Activated T-helper 1 cell treated with anti-CD3 and anti-CD28 coated beads, Interleukin-12 subunit alpha, Interleukin-12 subunit beta, Interleukin-2, Interleukin-4 antibody, amounts not matched to agents 30 ng/mL and 10 ng/mL and 1 ng/mL, durations not matched to agents 14 hours and 24 hours and 36 hours (primary cell): ENCODE results near the gene FARS2. TPM values are rescaled to one million over a fixed set of nuclear protein-coding genes. Genes with fewer than 3 reads are reported as not detected.
"Not testable (repeated sequence)": the region's sequence is repeated elsewhere in the genome, so short reads cannot be mapped to it uniquely, and the experiment has no call there.

Source experiments
- DNase-seq: peaks from one replicate; pipeline ENCODE4 v3.0.0; 2021; ENCODE audit warnings: low spot score
- H3K27ac Mint-ChIP-seq: one replicate; pipeline ENCODE4 v1.8.0; 2021; ENCODE audit warnings: mild to moderate bottlenecking, mixed read lengths
- H3K27me3 Mint-ChIP-seq: one replicate; pipeline ENCODE4 v1.8.0; 2022; ENCODE audit warnings: mild to moderate bottlenecking, moderate library complexity, mixed read lengths; ENCODE audit not compliant: insufficient read depth
- H3K36me3 Mint-ChIP-seq: one replicate; pipeline ENCODE4 v1.8.0; 2021; ENCODE audit warnings: low read depth, mixed read lengths
- H3K4me1 Mint-ChIP-seq: one replicate; pipeline ENCODE4 v1.8.0; 2021; ENCODE audit warnings: low read depth, mixed read lengths
- H3K4me3 Mint-ChIP-seq: one replicate; pipeline ENCODE4 v1.8.0; 2021; ENCODE audit warnings: mild to moderate bottlenecking, moderate library complexity, mixed read lengths
- H3K9me3 Mint-ChIP-seq: one replicate; pipeline ENCODE4 v1.8.0; 2021; ENCODE audit warnings: mixed read lengths
- intact Hi-C: fragments of 100-400 bp; cut with micrococcal nuclease; formaldehyde crosslinking; loops from one replicate; pipeline ENCODE4 v1.15.1; 2024
- total RNA-seq: library from RNA; stranded (reverse); gene quantifications from 2 replicates; pipeline ENCODE4 v1.2.3, GENCODE V29; 2022

Gene FARS2
- total RNA-seq, 1 donor from 2014 or later: 23.8 TPM

- intact Hi-C loops: no loop called here
- no peaks in the 10 kb centered on the region for H3K9me3 Mint-ChIP-seq
- H3K4me3 Mint-ChIP-seq: no peak overlapping the region
- no peak overlapping the region for H3K27ac Mint-ChIP-seq
- DNase-seq: no peak
- no peaks in the 10 kb centered on the region for H3K36me3 Mint-ChIP-seq
- H3K4me1 Mint-ChIP-seq: no peaks in the 10 kb centered on the region
- H3K27me3 Mint-ChIP-seq: peaks cover 5% of the 10 kb centered on the region
Measured at GRCh38 chr6:5786321-5786968, 525.1 kb downstream of the FARS2 start.

DNA sequence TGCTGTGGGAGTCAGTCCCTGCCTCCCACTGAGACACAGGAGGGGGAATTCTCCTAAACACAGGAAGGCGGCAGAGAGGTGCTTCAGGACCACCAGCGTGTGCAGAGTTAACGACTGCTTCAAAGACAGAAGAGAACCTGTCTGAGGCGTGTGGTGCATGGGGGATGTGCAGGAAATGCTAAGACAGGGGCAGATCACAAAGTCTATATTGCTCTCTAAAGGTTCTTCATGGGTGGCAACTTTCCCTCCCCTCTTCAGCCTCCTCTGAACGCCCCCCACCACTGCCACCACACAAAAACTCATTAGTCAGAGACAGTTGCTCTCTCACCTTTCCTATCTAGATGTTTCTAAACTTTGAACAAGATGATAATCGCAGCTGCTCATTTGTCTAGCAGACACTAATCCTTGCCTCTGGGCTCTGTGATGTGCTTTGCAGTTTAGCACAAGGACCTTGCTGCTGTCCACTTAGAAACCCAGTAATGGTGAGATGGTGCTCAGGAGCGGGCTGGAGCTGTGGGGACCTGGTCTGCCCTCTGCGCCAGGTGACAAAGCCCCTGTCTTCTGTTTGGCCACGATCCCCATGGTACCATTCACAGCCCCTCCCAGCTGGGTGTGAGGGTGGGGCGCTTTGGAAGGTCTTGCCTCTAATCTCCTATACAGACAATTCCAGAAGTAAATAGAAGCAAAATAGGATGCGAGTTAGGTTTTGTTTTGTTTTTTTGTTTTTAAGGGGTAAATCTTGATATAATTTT is 525.8 kb downstream of the FARS2 start:
- H3K36me3 Mint-ChIP-seq: no peaks in the 10 kb centered on the region
- H3K27me3 Mint-ChIP-seq: peaks cover 5% of the 10 kb centered on the region
- H3K27ac Mint-ChIP-seq: no peak overlapping the region
- DNase-seq: no peak
- H3K9me3 Mint-ChIP-seq: no peaks in the 10 kb centered on the region
- intact Hi-C loops: no loop called here
- no peaks in the 10 kb centered on the region for H3K4me1 Mint-ChIP-seq
- H3K4me3 Mint-ChIP-seq: no peak overlapping the region

DNA sequence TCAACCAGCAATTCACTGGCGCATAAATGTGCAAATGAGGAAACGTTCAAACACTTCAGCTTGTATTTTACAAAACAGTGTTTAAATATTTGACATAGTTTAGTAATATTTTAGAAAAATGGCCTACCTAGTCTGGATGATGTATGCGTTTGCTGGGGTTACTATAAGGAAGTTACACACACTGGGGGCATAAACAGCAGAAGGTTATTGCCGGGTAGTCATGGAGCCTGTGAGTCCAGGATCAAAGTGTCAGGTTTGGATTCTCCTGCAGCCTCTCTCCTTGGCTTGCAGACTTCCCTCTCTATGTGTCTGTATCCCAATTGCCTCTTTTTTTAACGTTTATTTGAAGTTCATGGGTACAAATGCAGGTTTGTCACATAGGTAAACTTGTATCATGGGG is 528.1 kb downstream of the FARS2 start:
- H3K9me3 Mint-ChIP-seq, H3K27me3 Mint-ChIP-seq, intact Hi-C loops, H3K4me1 Mint-ChIP-seq, H3K27ac Mint-ChIP-seq, H3K36me3 Mint-ChIP-seq, DNase-seq, H3K4me3 Mint-ChIP-seq: not testable (repeated sequence)

DNA sequence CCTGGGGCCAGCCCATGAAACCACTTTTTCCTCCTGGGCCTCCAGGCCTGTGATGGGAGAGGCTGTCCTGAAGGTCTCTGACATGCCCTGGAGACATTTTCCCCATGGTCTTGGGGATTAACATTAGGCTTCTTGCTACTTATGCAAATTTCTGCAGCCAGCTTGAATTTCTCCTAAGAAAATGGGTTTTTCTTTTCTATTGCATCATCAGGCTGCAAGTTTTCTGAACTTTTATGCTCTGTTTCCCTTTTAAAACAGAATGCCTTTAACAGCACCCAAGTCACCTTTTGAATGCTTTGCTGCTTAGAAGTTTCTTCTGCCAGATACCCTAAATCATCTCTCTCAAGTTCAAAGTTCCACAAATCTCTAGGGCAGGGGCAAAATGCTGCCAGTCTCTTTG is 535.2 kb downstream of the FARS2 start:
- DNase-seq, H3K36me3 Mint-ChIP-seq, H3K27me3 Mint-ChIP-seq, H3K4me1 Mint-ChIP-seq, H3K27ac Mint-ChIP-seq, H3K4me3 Mint-ChIP-seq, intact Hi-C loops: not testable (repeated sequence)
- peaks cover 13% of the 10 kb centered on the region for H3K9me3 Mint-ChIP-seq

- H3K27ac Mint-ChIP-seq, DNase-seq, intact Hi-C loops, H3K27me3 Mint-ChIP-seq, H3K4me1 Mint-ChIP-seq, H3K9me3 Mint-ChIP-seq, H3K36me3 Mint-ChIP-seq, H3K4me3 Mint-ChIP-seq: not testable (repeated sequence)
Measured at GRCh38 chr6:5806406-5806805, 545.1 kb downstream of the FARS2 start.

DNA sequence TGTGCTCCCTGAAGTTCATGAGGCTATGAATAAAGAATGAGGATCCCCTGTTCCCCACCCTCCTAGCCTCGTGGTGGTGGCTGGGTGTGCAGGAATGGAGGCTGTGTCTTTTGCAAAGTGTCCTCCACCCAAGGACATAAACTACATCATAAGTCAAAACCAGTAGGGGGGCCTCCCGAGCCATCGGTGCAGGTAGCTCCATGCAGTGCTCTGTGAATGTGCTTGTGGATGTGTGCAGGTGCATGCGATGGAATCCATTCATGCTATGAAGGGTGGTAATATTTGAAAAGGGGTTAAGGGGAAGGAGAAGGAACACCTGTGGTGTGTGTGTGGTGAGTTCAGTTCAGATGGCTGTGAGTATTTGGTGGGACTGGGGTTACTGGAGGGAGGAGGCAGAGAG is 548.1 kb downstream of the FARS2 start:
- peaks cover 5% of the 10 kb centered on the region for H3K9me3 Mint-ChIP-seq
- no peak for DNase-seq
- intact Hi-C loops: no loop called here
- H3K4me1 Mint-ChIP-seq: peaks cover 22% of the 10 kb centered on the region
- H3K27ac Mint-ChIP-seq: no peak overlapping the region
- H3K36me3 Mint-ChIP-seq: no peaks in the 10 kb centered on the region
- peaks cover 7% of the 10 kb centered on the region for H3K27me3 Mint-ChIP-seq
- H3K4me3 Mint-ChIP-seq: no peak overlapping the region

DNA sequence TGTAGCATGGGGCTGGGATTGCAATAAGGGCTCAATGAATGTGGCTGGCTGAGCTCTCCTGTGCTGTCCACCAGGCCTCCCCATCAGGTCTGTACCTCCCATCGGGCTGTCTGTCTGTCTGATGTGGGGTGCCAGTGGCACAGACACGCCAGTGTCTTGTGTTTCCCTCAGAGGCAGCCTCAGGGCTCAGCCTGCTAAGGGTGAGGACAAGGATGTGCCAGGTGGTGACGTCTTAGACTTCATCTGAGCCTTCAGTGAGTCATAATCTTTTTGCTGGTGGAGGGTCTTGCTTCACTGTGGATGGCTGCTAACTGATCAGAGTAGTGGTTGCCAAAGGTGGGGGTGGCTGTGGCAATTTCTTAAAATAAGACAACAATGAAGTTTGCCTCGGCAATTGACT is 550.7 kb downstream of the FARS2 start:
- intact Hi-C loops: no loop called here
- H3K36me3 Mint-ChIP-seq: no peaks in the 10 kb centered on the region
- no peak for DNase-seq
- peaks cover 22% of the 10 kb centered on the region for H3K4me1 Mint-ChIP-seq
- H3K4me3 Mint-ChIP-seq: no peak overlapping the region
- H3K27me3 Mint-ChIP-seq: peaks cover 13% of the 10 kb centered on the region
- H3K9me3 Mint-ChIP-seq: no peaks in the 10 kb centered on the region
- H3K27ac Mint-ChIP-seq: no peak overlapping the region

DNA sequence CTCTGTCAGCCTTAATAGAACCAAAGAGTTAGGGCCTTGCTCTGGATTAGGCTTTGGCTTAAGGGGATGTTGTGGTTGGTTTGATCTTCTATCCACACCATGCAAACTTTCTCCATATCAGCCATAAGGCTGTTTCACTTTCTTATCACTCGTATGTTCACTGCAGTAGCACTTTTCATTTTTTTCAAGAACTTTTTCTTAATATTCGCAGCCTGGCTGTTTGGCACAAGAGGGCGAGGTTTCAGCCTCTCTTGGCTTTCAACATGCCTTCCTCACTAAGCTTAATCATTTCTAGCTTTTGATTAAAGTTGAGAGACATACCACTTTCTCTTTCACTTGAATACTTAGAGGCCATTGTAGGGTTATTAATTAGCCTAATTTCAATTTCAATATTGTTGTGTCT is 552.3 kb downstream of the FARS2 start:
- Mint-ChIP-seq H3K4me1 (peaks cover 22% of the 10 kb centered on the region), H3K4me3 (no peak overlapping the region), H3K9me3 (no peaks in the 10 kb centered on the region), H3K27ac (no peak overlapping the region), H3K36me3 (no peaks in the 10 kb centered on the region), H3K27me3 (peaks cover 15% of the 10 kb centered on the region)
- no peak for DNase-seq
- intact Hi-C loops: no loop called here

GRCh38 chr6:5814116-5814515 is 552.8 kb downstream of the FARS2 start:
- Mint-ChIP-seq H3K36me3 (no peaks in the 10 kb centered on the region), H3K4me1 (peaks cover 22% of the 10 kb centered on the region), H3K9me3 (no peaks in the 10 kb centered on the region), H3K27me3 (peaks cover 15% of the 10 kb centered on the region), H3K27ac (no peak overlapping the region), H3K4me3 (no peak overlapping the region)
- no peak for DNase-seq
- intact Hi-C loops: no loop called here

GRCh38 chr6:5814901-5815300 is 553.6 kb downstream of the FARS2 start:
- intact Hi-C loops: no loop called here

GRCh38 chr6:5817869-5818268 is 556.6 kb downstream of the FARS2 start:
- Mint-ChIP-seq H3K4me3 (no peak overlapping the region), H3K27ac (no peak overlapping the region), H3K36me3 (peaks cover 2% of the 10 kb centered on the region), H3K9me3 (peaks cover 6% of the 10 kb centered on the region), H3K4me1 (peaks cover 12% of the 10 kb centered on the region), H3K27me3 (peaks cover 12% of the 10 kb centered on the region)
- DNase-seq: no peak
- intact Hi-C loops: no loop called here

More at GRCh38 chr6:5814901-5815300, 553.6 kb downstream of the FARS2 start:
- Mint-ChIP-seq H3K36me3 (no peaks in the 10 kb centered on the region), H3K27me3 (peaks cover 15% of the 10 kb centered on the region), H3K4me1 (peaks cover 16% of the 10 kb centered on the region), H3K4me3 (no peak overlapping the region), H3K27ac (no peak overlapping the region), H3K9me3 (no peaks in the 10 kb centered on the region)
- no peak for DNase-seq

DNA sequence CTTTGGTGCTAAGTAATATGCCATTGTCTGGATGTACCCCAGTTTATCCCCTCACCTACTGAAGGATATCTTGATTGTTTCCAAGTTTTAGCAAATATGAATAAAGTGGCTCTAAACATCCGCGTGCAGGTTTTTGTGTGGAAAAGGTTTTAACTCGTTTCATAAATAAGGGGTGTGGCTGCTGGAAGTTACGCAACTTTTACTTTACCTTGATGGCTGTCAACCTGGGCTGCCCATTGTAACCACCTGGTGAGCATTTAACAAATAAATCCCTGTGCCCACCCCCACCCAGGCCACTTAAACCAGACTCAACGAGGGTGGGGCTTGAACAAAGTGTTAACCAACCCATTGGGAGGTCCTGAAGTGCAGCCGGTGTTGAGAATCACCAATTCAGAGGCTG is 557.6 kb downstream of the FARS2 start:
- H3K9me3 Mint-ChIP-seq: peaks cover 6% of the 10 kb centered on the region
- H3K27ac Mint-ChIP-seq: no peak overlapping the region
- no peak for DNase-seq
- H3K27me3 Mint-ChIP-seq: peaks cover 9% of the 10 kb centered on the region
- intact Hi-C loops: no loop called here
- peaks cover 5% of the 10 kb centered on the region for H3K4me1 Mint-ChIP-seq
- H3K4me3 Mint-ChIP-seq: no peak overlapping the region
- H3K36me3 Mint-ChIP-seq: peaks cover 2% of the 10 kb centered on the region
